COR-L47 (cell line): Measurements from ENCODE around the gene ADAMTS19.

Experiments
- DNase-seq: peaks from one replicate; lab custom pipeline; 2025; lab: John Stamatoyannopoulos, UW

ADAMTS19 gene

GRCh38 chr5:129768735-129769134 lies 308.6 kb downstream of the ADAMTS19 start:
- DNase-seq, result no peak

DNA sequence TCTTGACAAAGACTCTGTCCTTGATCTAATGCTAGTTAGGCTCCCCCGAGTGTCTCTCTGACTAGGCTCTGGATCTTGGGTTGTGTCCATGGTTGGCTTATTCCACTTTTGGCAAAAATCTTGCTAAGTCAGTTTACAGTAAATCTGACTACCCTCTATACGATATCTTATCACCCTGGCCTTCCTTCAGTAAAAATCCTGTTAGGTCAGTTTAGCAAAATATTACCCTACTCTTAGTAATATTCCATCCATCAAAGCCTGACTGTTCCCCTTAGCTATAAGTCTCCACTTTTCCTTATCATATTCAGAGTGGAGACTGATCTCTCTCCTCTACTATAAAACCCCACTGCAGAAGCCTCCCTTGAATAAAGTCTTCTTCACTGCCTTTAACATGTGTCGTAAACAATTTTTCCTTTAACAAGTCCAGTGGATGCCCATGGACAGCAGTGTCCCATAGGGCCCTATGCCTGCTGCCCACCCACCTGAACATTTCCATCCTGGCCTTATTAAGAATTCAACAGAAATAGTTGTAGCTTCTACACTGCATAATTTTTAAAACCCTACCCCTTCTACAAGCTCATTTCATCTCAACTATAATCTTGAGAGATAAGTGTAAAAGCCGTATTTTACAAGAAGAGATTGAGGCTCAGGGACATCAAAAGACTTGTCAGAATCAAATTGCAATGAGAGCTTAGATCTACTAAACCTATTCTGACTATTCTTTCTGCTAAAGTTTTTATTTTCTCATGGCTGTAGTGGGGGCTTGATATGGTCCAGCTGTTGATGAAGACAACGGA lies 310.1 kb downstream of the ADAMTS19 start:
- no peak for DNase-seq

GRCh38 chr5:129771058-129771838 lies 311.1 kb downstream of the ADAMTS19 start:
- DNase-seq, result peak; percentile 14

GRCh38 chr5:129773376-129773775 lies 313.3 kb downstream of the ADAMTS19 start:
- no peak for DNase-seq

GRCh38 chr5:129781594-129781993 lies 321.5 kb downstream of the ADAMTS19 start:
- no peak for DNase-seq
